Epithelial cell of prostate (primary cell): Measurements from ENCODE around the gene KLK13.

Source experiments
- DNase-seq: peaks from one replicate; pipeline ENCODE4 v3.0.0-alpha.2; 2011; ENCODE audit warnings: low read depth, low spot score
- H3K27ac ChIP-seq: fragments of 450-650 bp; 2 replicates; pipeline ENCODE4 v1.5.1; 2017; ENCODE audit warnings: mild to moderate bottlenecking

KLK13 gene

DNA sequence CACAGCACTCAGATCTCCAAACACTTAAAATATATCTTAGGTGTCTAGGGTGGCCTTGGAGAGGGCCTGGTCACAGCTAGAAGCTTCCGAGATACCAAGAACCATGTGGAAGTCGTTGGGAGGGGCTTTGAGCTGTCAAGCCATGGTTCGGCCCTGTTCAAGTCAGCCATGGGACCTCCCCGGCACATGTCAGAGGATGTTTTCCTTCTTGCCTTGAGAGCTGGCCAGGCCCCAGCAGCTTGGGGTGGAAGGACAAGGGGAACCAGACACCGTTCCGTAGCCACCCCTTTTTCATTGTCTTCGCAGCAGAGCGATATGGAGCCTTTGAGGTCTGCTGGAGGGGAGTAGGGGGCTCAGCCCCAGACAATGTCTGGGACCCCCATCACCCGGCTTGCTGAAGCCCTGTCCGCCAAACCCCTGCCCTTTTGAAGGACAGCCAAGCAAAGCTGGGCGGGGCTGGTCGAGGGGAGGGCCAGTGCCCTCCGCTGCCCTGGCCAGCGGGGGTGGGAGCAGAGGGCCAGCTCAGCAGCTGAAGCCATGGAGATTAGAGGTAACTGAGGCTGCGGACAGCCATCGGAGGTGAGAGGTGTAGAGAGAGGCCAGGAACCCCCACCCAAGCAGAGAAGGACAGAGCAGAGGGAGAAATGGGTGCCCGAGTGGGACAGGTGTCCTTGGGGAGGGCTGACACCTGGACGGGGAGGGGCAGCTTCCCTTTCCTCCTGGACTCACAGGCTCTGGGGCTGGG lies 38.9 kb downstream of the KLK13 start:
- DNase-seq: no peak

GRCh38 chr19:51025401-51025800 lies 39.5 kb downstream of the KLK13 start:
- no peak for DNase-seq
- H3K27ac ChIP-seq: peak overlapping the region; percentile 86

More for the DNA sequence above, 38.9 kb downstream of the KLK13 start:
- peak overlapping the region; percentile 86 for H3K27ac ChIP-seq

DNA sequence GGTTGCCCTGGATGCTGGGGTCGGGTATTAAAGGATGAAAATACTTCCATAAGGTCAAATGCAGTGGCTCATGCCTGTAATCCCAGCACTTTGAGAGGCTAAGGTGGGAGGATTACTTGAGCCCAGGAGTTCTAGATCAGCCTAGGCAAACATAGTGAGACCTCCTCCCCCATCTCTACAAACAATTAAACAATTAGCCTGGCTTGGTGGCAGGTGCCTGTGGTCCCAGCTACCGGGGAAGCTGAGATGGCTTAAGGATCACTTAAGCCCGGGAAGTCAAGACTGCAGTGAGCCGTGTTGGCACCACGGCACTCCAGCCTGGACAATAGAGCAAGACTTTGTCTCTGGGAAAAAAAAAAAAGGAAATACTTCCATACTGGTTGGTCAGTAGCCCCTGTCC lies 40.0 kb downstream of the KLK13 start:
- DNase-seq: no peak
- peak overlapping the region; percentile 86 for H3K27ac ChIP-seq

GRCh38 chr19:51023946-51024345 lies 40.9 kb downstream of the KLK13 start:
- DNase-seq: no peak
- peak overlapping the region; percentile 86 for H3K27ac ChIP-seq

DNA sequence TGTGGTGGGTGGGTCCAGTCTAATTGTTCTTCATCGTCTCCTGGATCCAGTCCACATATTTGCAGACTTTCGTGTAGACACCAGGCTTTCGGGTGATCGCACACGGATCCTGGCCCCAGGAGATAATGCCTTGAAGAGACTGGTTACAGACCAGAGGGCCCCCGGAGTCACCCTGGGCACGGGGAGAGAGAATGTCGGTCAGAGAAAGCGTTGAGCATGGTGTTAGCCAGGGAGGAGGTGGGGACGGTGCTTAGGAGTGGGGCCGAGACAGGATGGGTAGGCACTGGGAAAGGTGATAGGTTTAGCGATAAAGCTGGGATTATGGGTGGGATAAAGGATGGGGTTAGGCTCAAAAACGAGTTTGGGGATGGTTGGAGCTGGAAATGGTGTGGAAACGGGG lies 42.4 kb downstream of the KLK13 start:
- H3K27ac ChIP-seq: peak overlapping the region; percentile 92

DNA sequence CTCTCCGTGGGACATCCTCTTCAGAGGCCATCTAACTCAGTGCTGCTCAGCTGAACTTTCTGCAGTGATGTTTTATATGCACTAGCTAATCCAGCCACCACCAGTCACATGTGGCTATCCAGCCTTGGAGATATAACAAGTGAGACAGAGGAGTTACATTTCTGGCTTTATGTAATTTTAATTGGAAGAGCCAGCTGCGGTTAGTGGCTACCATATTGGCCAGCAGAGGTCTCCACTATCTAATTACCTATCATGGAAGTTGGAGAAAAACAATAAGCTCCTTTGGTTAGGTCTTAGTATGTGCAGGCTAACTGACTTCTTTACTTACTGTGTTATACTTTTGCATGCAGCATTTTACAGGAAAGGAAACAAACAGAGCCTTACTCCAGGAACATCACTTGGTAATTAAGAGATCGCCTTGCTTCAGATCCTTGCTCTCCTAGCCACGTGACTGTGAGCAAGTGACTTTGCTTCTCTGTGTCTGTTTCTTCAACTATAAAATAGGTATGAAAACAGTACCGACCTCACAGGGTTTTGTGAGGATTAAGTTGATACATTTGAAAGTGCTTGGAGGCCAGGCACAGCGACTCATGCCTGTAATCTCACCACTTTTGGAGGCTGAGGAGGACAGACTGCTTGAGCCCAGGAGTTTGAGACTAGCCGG lies 43.8 kb downstream of the KLK13 start:
- no peak for DNase-seq

More for the DNA sequence above, 42.4 kb downstream of the KLK13 start:
- no peak for DNase-seq

GRCh38 chr19:51019544-51019925 lies 45.4 kb downstream of the KLK13 start, which contains the start of gene KLK10:
Gene KLK10 (minus strand): TSS chr19:51019709. CDS start chr19:51019130, 579 bp downstream.
- DNase-seq: no peak
- H3K27ac ChIP-seq: peak within 1 kb of the TSS; percentile 92

More for the DNA sequence above, 43.8 kb downstream of the KLK13 start:
- peak overlapping the region; percentile 92 for H3K27ac ChIP-seq

DNA sequence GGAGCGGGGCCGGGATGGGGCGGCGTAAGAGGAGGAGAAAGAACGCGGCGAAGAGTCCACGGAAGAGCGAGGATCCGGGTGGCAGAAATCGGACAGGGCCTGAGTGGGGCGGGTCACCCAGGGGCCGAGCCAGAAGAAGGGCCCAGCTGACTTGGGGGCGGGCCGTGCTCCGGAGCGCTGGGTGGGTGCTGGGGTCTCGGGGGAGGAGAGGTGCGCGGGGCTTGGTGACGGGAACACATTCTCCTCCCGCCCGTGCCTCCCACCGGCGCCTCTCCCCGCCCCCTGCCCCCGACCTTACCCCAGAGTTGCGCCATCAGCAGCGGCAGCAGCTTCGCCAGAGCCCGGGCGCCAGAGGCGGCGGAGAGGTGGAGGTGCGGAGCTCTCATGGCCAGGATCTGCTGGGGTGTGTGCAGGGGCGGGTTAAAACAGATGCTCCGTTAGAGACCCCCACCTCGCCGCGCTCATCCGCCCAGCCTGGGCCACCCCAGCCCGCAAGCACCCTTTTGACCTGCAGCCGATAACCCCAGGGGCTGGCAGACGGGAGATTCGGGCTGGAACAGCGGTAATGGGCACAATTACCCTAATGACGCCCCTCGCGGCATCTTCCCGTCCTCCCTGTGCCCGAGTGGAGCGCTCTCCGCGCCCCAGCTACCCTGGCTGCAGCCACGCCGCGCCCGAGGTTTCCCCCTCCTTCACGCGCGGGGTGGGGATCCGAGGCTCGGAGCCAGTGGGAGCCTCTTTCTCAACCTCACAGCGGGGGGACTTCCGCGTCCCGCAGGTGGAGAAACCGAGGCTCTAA lies 45.9 kb downstream of the KLK13 start:
- peak overlapping the region; percentile 92 for H3K27ac ChIP-seq
- no peak for DNase-seq

DNA sequence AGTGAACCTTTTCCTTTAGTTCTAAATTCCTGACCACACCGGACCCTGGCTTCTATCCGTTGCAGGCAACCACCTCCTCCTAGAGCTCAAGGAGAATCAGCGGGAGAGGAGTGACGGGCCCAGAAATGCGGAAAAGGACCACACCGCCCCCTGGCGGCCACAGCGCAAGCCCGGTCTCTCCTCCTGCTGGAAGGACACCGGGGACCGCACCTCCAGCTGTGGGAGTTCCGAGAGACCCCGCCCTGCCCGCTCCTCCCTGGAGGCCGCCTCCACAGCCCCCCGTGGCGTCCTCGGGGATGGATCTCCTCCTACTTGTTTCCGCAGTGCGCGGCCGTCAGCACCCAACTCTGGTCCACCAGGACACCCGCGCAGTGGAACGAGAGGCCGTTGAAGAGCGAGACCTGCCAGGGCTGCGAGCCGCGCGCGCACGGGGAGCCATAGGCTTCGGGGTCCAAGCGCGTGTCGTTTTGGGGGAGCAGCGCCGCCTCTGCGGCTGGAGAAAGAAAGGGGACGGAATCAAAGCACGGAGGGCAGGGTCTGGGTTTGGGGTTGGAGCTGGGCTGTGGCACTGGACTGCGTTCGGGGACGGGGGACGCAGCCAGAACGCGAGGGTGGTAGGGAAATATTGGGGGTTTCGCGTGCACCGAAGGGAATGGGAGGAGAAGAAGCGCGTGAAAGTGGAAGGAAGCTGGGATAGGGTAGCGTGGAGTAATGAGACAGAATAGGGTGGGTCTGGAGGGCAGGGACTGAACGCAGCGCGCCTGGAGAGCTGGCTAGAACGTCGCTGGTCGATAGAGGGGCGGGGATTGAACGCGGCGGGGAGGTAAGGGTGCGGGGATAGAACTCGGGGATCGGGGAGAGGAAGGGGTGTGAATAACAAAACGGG lies 47.9 kb downstream of the KLK13 start:
- no peak for DNase-seq

DNA sequence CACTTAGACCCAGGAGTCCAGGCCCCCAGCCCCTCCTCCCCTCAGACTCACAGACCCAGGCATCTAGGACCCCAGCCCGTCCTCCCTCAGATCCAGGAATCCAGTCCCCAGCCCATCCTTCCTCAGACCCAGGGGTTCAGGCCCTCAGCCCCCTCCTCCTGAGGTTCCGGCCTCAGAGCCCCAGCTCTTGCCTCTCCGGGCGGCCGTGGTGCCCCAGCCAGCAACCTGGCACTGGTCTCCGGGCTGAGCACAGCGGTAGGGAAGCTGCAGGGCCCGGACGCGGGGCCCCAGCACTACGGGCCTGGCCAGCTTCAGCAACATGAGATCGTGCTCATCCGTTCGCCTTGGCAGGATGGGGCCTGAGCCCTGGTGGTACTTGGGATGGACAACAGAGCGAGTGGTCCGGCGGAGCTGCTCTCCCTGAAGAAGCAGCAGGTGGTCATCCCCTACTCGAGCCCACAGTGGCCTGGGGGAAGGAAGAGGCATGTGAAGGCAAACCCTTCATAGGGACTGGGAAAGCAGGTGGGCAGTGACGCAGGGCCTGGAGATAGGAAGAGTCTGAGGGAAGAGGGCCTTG lies 49.1 kb downstream of the KLK13 start:
- DNase-seq: no peak

More for the DNA sequence above, 47.9 kb downstream of the KLK13 start:
- H3K27ac ChIP-seq: peak overlapping the region; percentile 92

GRCh38 chr19:51014242-51014641 lies 50.6 kb downstream of the KLK13 start:
- no peak for DNase-seq
- peak overlapping the region; percentile 92 for H3K27ac ChIP-seq

More for the DNA sequence above, 49.1 kb downstream of the KLK13 start:
- H3K27ac ChIP-seq: peak overlapping the region; percentile 92

DNA sequence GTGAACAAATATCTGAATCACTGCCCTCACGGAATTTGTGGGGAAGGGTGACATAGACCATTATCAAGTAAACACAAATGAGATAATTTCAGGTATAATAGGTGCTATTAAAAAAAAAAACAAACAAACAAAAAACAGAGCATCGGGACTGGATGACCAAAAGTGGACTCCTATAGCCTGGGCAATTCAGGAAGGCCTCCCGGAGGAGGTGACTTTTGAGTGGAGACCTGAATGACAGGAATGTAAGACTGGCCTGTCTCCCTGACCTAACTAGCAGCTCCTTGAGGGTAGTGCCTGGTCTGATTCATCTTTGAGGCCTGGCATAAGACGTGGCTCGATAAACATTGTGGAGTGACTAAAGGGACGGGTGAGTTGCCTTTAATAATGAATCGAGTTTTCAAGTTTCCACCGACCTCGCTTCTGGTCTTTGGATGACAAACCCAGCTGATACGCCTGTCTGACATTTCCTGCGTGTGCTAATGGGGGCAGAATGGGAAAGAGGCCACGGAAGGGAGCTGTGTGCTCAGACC lies 52.2 kb downstream of the KLK13 start:
- DNase-seq: no peak
- H3K27ac ChIP-seq: peak overlapping the region; percentile 92

DNA sequence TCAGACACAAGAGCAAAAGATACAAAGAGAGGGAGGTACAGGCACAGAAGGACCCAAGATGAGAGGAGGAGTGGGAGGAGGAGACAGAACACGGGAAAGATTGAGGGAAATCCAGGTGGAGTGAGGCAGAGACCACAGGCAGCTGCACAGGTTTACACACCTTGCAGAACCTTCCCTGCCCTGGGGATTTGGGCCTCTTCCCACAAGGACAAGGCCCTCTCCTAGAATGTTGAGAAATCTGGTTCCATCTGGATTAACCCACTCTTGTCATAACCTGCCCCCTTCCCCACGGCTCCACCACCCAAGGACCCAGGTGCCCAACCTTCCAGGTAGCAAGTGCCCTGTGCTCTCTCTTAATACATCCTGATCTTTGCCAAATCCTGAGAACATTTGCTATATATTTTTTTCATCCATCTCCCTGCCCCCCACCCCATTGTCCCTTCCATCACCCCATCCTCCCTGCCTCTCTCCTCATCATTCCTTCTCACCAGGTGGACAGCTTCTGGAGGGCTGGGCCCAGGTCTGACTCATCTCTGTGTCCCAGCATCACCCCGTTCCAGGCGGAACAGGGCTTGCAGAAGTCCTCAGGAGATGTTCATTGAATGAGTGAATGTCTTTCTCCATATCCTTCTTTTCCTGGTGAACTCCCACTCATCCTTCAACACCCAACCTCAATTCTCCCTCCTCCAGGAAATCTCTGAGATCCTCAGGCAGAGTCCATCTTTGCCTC lies 54.7 kb downstream of the KLK13 start:
- H3K27ac ChIP-seq: peak overlapping the region; percentile 92
- no peak for DNase-seq

- no peak for DNase-seq
- peak overlapping the region; percentile 92 for H3K27ac ChIP-seq
Observed at GRCh38 chr19:51009061-51009891, 55.6 kb downstream of the KLK13 start.

GRCh38 chr19:51007488-51007887 lies 57.4 kb downstream of the KLK13 start:
- H3K27ac ChIP-seq: no peak overlapping the region
- DNase-seq: no peak

DNA sequence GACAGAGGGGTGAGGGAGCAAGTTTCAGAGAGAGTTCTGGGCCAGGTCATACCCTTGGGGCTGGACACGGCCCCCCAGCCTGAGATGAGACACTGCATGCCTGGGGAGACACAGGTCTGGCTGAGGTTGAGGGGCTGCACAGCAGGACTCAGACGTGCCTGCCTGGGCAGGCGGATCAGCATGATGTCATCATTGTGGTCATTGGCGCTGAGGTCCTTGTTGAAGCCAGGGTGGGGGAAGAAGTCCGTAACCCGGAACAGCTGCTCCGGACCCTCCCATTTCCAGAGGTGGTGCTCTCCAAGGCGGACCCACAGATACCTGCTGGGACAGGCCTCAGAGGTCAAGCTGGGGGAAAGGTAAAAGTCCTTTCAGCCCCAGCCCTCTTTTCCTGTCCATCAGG lies 58.5 kb downstream of the KLK13 start:
- no peak overlapping the region for H3K27ac ChIP-seq
- no peak for DNase-seq
